Neural progenitor cell (in vitro differentiated cells): ENCODE measurements around the gene PLB1.

Experiments used
- CTCF ChIP-seq: fragments of 200-600 bp; sonication (generic); IDR thresholded peaks from 2 replicates; pipeline ENCODE4 v1.5.1; 2017; ENCODE audit warnings: antibody characterized with exemption, mild to moderate bottlenecking
- EZH2 ChIP-seq: fragments of 200-600 bp; sonication (generic); IDR thresholded peaks from 2 replicates; pipeline ENCODE4 v1.6.1; 2017; ENCODE audit warnings: antibody characterized with exemption, mild to moderate bottlenecking, moderate library complexity

DNA sequence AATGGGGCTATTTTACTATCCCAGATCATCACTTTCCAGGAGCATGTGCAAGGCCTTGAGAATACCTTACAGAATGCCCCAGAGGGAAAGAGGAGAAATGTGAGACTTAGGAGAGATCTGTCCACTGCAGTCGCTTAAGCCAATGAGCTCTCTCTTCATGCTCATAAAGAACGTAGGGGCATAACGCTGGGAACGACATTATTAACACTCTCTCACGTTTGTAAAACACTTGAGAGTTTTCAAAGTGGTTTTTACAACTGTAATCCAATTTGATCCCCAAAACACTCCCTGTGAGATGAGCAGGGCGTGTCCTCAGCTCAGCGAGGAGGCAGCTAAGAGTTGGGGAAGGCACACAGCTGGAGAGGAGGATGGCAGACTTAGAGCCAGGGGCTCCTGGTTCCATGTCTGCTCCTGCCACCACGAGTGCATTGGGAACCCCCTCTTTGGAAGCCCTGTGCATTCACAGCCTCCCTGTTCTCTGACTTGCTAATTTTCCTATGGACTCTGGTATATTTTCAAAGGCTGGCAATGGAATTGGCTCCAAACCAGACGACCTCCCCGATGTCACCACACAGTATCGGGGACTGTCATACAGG lies 97.4 kb downstream of the PLB1 start:
- TF ChIP-seq CTCF (no peak), EZH2 (no peak)
